Measurements from ENCODE around the gene DNAH14. TPM values are rescaled to one million over a fixed set of nuclear protein-coding genes. Genes with fewer than 3 reads are reported as not detected.

DNAH14 gene
- total and polyA plus RNA-seq, 2 of the 8 experiments (the other 6 are each of a cell fraction or from before 2014, with no cell fraction given): 8.4 to 40.7 TPM

DNA sequence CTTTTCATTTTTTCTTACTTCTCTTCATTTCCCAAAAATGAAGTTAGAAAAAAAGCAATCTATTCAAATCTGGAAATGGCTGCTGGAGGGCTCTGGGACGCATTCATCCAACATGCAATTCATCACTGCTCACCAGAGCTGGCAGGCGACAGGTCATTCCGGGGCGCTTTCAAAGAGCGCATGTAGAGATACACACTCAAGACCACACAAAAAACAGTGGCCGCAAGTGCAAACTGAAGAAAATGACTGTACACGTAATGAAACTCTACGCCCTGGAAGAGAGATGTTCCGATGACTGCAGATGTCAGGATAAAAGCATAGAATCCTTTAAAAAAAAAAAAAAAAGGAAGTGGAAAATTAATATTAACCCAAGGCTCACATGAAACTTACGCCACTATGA lies 482.8 kb downstream of the DNAH14 start:
- no peak overlapping the region for H4K5ac ChIP-seq (ENCODE audit: insufficient read length, low read depth, low read length)
- no peak overlapping the region for H2BK120ac ChIP-seq (replicated peaks; ENCODE audit: low read depth, low read length)
- H3K4me2 ChIP-seq (ENCODE audit: insufficient read depth in 1 of 2, low read depth in 2 of 2, low read length in 2 of 2): no peak overlapping the region
- no peak overlapping the region for H2BK15ac ChIP-seq (ENCODE audit: low read length)
- no peak overlapping the region for H2BK20ac ChIP-seq (ENCODE audit: low read length)
- no peak overlapping the region for H2BK12ac ChIP-seq (ENCODE audit: low read depth, low read length)
- no peak overlapping the region for H3K14ac ChIP-seq (ENCODE audit: insufficient read length)
- no peaks in the 10 kb centered on the region for H3K23me2 ChIP-seq (ENCODE audit: low read depth, low read length)
- no peak overlapping the region for H2AFZ ChIP-seq (ENCODE audit: low read length)
- no peak overlapping the region for H3K9ac ChIP-seq (replicated peaks in 1 of 4; ENCODE audit: extremely low read depth in 1 of 4, low read depth in 3 of 4, low read length in 3 of 4)
- H3K18ac ChIP-seq (ENCODE audit: extremely low read depth, low read length): no peak overlapping the region
- H2BK5ac ChIP-seq (ENCODE audit: low read depth, low read length): no peak overlapping the region
- peaks cover 0 to 5% of the 10 kb centered on the region in 2 experiments for H4K20me1 ChIP-seq (replicated peaks in 1 of 2; ENCODE audit: control insufficient read depth in 1 of 2, insufficient read depth in 2 of 2, low read length in 2 of 2)
- peaks cover 2 to 41% (median 15%) of the 10 kb centered on the region in 4 experiments; a peak in 6 of 8 replicates for H3K36me3 ChIP-seq (ENCODE audit: control insufficient read depth in 2 of 4, insufficient read depth in 4 of 4, low read length in 3 of 4)
- no peak overlapping the region for H3K23ac ChIP-seq (ENCODE audit: insufficient read length)
- ChIA-PET POLR2A (ENCODE audit: partially characterized antibody) (no interaction called here), CTCF (ENCODE audit: partially characterized antibody) (no interaction called here)
- H3K56ac ChIP-seq (replicated peaks; ENCODE audit: insufficient read length, low read depth, low read length): no peak overlapping the region
- H3K4ac ChIP-seq (replicated peaks; ENCODE audit: insufficient read length, low read depth, low read length): no peak overlapping the region
- H4K91ac ChIP-seq (replicated peaks; ENCODE audit: insufficient read length, low read length): no peak overlapping the region
- no peaks in the 10 kb centered on the region for H3K79me2 ChIP-seq (ENCODE audit: control insufficient read depth in 1 of 2, insufficient read depth in 2 of 2, low read length in 2 of 2)
- H2AK5ac ChIP-seq (ENCODE audit: low read depth, low read length): no peak overlapping the region
- H3K27me3 ChIP-seq (replicated peaks in 1 of 4; ENCODE audit: control insufficient read depth in 3 of 4, extremely low read depth in 1 of 4, insufficient read depth in 3 of 4, low read length in 3 of 4): no peaks in the 10 kb centered on the region
- no peaks in the 10 kb centered on the region; the same call in 1 of the 2 replicates for H3K79me1 ChIP-seq (ENCODE audit: low read depth, low read length)
- no peak overlapping the region for H3K4me3 ChIP-seq (ENCODE audit: extremely low read depth in 1 of 4, insufficient read depth in 2 of 4, low read depth in 3 of 4, low read length in 4 of 4)
- DNase-seq (ENCODE audit: low read depth in 1 of 2, low spot score in 2 of 2) (no peak), FAIRE-seq (no peak)
- no peaks in the 10 kb centered on the region for H3K9me3 ChIP-seq (ENCODE audit: insufficient read depth in 2 of 2, low read depth in 1 of 2, low read length in 1 of 2)
- H4K8ac ChIP-seq (ENCODE audit: extremely low read depth, insufficient read depth, low read length): no peak overlapping the region
- H3K27ac ChIP-seq (ENCODE audit: low read depth, low read length): no peak overlapping the region
- WGBS, 2 experiments (ENCODE audit: extremely low coverage in 1 of 2, insufficient coverage in 1 of 2, insufficient read length in 1 of 2, insufficient replicate concordance in 2 of 2, low coverage in 1 of 2, low lambda C conversion rate in 2 of 2, missing lambda C conversion rate in 1 of 2): 96% methylated on average over 10 of the region's 10 CpGs; no CpG with 5 or more reads in 1 of the 2 experiments
- H3K4me1 ChIP-seq (replicated peaks in 1 of 4; ENCODE audit: control insufficient read depth in 3 of 4, insufficient read depth in 4 of 4, low read length in 3 of 4): peaks cover 0 to 3% (median 1%) of the 10 kb centered on the region in 4 experiments; a peak in 2 of 7 replicates
- no peak for TF ChIP-seq USF2 (IDR thresholded peaks at IDR 0.05; ENCODE audit: low read length)
- no peak for TF ChIP-seq TAF1 (IDR thresholded peaks at IDR 0.05; ENCODE audit: low read depth, low read length)
- TF ChIP-seq SP4 (IDR thresholded peaks at IDR 0.05; ENCODE audit: low read length): no peak
- TF ChIP-seq EZH2 (IDR thresholded peaks at IDR 0.05; ENCODE audit: low read depth, low read length, severe bottlenecking): no peak

Measured in H1 (cell line).